ENCODE data around the gene TNC.

Gene TNC

GRCh38 chr9:115080242-115080641, 37.7 kb downstream of the TNC start:
- DNase-seq (ENCODE audit: low read depth) = no peak
- no peak for TF ChIP-seq MYC (IDR thresholded peaks at IDR 0.05; ENCODE audit: low read depth, low read length)
- no peak for TF ChIP-seq MAX (IDR thresholded peaks at IDR 0.05; ENCODE audit: low read depth, low read length)
- TF ChIP-seq POLR2A (IDR thresholded peaks at IDR 0.05; ENCODE audit: extremely low read depth, insufficient read length) = no peak
- no peak for TF ChIP-seq CTCF (IDR thresholded peaks at IDR 0.05; ENCODE audit: low read depth, low read length)
- H3K4me3 ChIP-seq (ENCODE audit: low read depth, low read length) = no peak overlapping the region

GRCh38 chr9:115079156-115079555, 38.8 kb downstream of the TNC start:
- no peak overlapping the region for H3K4me3 ChIP-seq (ENCODE audit: low read depth, low read length)
- no peak for DNase-seq (ENCODE audit: low read depth)
- TF ChIP-seq POLR2A (IDR thresholded peaks at IDR 0.05; ENCODE audit: extremely low read depth, insufficient read length) = no peak
- no peak for TF ChIP-seq CTCF (IDR thresholded peaks at IDR 0.05; ENCODE audit: low read depth, low read length)
- TF ChIP-seq MAX (IDR thresholded peaks at IDR 0.05; ENCODE audit: low read depth, low read length) = no peak
- TF ChIP-seq MYC (IDR thresholded peaks at IDR 0.05; ENCODE audit: low read depth, low read length) = no peak

GRCh38 chr9:115073456-115073855, 44.5 kb downstream of the TNC start:
- TF ChIP-seq MAX (IDR thresholded peaks at IDR 0.05; ENCODE audit: low read depth, low read length) (no peak), MYC (IDR thresholded peaks at IDR 0.05; ENCODE audit: low read depth, low read length) (no peak), CTCF (IDR thresholded peaks at IDR 0.05; ENCODE audit: low read depth, low read length) (no peak), POLR2A (IDR thresholded peaks at IDR 0.05; ENCODE audit: extremely low read depth, insufficient read length) (no peak)
- H3K4me3 ChIP-seq (ENCODE audit: low read depth, low read length) = no peak overlapping the region
- DNase-seq (ENCODE audit: low read depth) = no peak

- no peak for TF ChIP-seq POLR2A (IDR thresholded peaks at IDR 0.05; ENCODE audit: extremely low read depth, insufficient read length)
- no peak for TF ChIP-seq MAX (IDR thresholded peaks at IDR 0.05; ENCODE audit: low read depth, low read length)
- TF ChIP-seq CTCF (IDR thresholded peaks at IDR 0.05; ENCODE audit: low read depth, low read length) = no peak
- TF ChIP-seq MYC (IDR thresholded peaks at IDR 0.05; ENCODE audit: low read depth, low read length) = no peak
- H3K4me3 ChIP-seq (ENCODE audit: low read depth, low read length) = no peak overlapping the region
- no peak for DNase-seq (ENCODE audit: low read depth)
Observed at GRCh38 chr9:115071176-115071575, 46.8 kb downstream of the TNC start.

GRCh38 chr9:115069771-115070170, 48.2 kb downstream of the TNC start:
- no peak overlapping the region for H3K4me3 ChIP-seq (ENCODE audit: low read depth, low read length)
- DNase-seq (ENCODE audit: low read depth) = no peak
- TF ChIP-seq MYC (IDR thresholded peaks at IDR 0.05; ENCODE audit: low read depth, low read length) = no peak
- no peak for TF ChIP-seq POLR2A (IDR thresholded peaks at IDR 0.05; ENCODE audit: extremely low read depth, insufficient read length)
- TF ChIP-seq MAX (IDR thresholded peaks at IDR 0.05; ENCODE audit: low read depth, low read length) = no peak
- TF ChIP-seq CTCF (IDR thresholded peaks at IDR 0.05; ENCODE audit: low read depth, low read length) = no peak

- no peak for DNase-seq (ENCODE audit: low read depth)
- H3K4me3 ChIP-seq (ENCODE audit: low read depth, low read length) = no peak overlapping the region
- no peak for TF ChIP-seq POLR2A (IDR thresholded peaks at IDR 0.05; ENCODE audit: extremely low read depth, insufficient read length)
- TF ChIP-seq MYC (IDR thresholded peaks at IDR 0.05; ENCODE audit: low read depth, low read length) = no peak
- TF ChIP-seq MAX (IDR thresholded peaks at IDR 0.05; ENCODE audit: low read depth, low read length) = no peak
- TF ChIP-seq CTCF (IDR thresholded peaks at IDR 0.05; ENCODE audit: low read depth, low read length) = no peak
Observed at GRCh38 chr9:115069302-115069701, 48.7 kb downstream of the TNC start.
